ES-I3 (cell line): Measurements from ENCODE around the gene SLC6A17.

Experiments used
- H3K36me3 ChIP-seq: 2 replicates; pipeline ENCODE4 v1.6.1; 2013; ENCODE audit warnings: mild to moderate bottlenecking, low read length, control low read depth, moderate library complexity; ENCODE audit not compliant: insufficient read depth
- H3K4me1 ChIP-seq: 2 replicates; pipeline ENCODE4 v1.6.1; 2013; ENCODE audit warnings: mild to moderate bottlenecking, control low read depth, low read length; ENCODE audit not compliant: insufficient read depth
- H3K9ac ChIP-seq: 2 replicates; pipeline ENCODE4 v1.6.1; 2013; ENCODE audit warnings: low read depth, mild to moderate bottlenecking, low read length, moderate library complexity
- H3K9me3 ChIP-seq: 2 replicates; pipeline ENCODE4 v1.6.1; 2013; ENCODE audit warnings: mild to moderate bottlenecking, low read length, moderate library complexity; ENCODE audit not compliant: control insufficient read depth, insufficient read depth

Gene SLC6A17

GRCh38 chr1:110250008-110250407 lies 99.7 kb downstream of the SLC6A17 start:
- no peaks in the 10 kb centered on the region for H3K36me3 ChIP-seq
- no peaks in the 10 kb centered on the region for H3K4me1 ChIP-seq
- no peaks in the 10 kb centered on the region for H3K9me3 ChIP-seq
- no peak overlapping the region for H3K9ac ChIP-seq

DNA sequence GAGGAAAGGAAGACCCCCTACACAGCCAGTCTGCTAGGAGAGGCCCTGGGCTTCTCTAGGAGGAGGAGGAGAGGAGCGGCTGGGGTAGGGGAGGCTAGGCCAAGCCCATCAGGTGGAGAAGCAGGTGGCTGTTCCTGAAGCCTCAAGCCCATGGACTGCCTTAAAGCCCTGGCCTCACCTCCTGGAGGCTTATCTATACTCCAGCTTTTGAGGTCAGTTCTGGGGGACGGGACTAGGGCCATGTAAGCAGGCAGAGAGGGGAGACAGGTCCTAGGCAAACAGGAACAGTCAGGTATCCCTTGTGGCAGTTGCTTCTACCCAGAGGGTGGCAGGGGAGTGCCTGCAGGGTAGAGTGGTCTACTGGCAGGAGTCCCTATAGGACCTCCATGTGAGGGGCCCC lies 100.5 kb downstream of the SLC6A17 start:
- Histone ChIP-seq H3K4me1 (no peaks in the 10 kb centered on the region), H3K9me3 (no peaks in the 10 kb centered on the region), H3K36me3 (no peaks in the 10 kb centered on the region), H3K9ac (no peak overlapping the region)
